Measurements from ENCODE around the gene SGCE.

The SGCE gene

DNA sequence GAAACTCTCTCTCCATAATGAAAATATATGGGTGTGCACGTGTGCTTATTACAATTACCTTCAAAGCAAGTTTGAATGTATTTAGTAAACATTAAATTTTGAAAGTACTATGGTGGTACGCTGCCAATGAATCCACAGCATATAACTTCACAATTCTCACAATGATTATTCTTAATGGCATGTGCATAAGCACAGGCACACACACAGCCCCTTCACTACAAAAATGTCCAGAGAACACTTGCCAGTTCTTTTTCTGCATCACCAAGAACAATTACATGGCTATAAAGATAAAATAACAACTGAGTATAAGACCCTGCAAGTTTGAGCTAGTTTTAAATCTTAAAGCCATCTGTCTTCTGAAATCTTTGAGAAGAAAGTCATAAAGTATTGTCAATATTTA is 22.2 kb downstream of the SGCE start:
- H3K4me3 ChIP-seq (ENCODE audit: low read depth, low read length), result no peak overlapping the region
- no peak for DNase-seq (ENCODE audit: low read depth)

DNA sequence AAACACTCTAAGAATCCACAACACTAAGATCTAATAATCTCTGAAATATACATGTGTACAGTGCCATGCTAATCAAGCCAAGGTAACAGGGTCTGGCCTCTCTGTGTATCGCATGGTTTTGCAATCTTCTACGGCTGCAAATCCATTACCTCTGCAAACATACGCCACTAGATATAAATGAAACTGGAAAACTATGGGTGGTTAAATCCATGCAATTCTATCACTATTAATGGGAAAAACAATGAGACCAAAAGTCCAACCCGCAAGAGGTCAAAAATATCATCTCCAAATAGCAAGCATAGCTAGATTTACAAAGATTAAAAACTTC is 23.0 kb downstream of the SGCE start:
- no peak overlapping the region for H3K4me3 ChIP-seq (ENCODE audit: low read depth, low read length)
- DNase-seq (ENCODE audit: low read depth), result no peak

DNA sequence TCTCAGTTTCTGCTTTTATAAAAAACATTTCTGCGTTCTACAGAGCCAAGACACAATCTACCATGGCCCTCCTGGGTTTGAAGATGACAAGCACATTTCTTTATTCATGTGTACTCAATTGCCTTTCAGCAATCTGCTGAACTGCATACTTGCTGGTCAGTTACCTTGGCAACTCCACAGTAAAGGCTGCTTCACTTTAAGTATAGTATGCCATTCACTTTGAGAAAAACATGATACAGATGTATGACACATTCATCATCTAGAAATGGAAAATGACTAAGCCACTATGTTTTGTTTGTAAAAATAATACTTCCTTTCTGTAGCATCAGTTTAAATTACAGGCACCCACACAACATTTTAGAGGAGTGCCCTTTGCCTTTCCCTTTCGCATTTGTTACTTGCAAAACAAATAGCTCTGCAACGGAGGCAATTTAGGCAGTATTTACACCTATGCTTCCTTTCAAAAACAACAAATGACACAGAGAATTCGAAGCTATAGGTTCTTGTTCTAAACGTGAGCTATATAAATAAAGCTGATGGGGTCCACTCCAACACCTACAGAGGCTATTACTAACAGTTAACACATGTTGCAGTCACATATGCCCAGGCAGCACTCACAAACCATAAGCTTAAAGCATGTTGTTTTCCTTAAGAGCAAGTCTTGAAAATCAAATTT is 23.5 kb downstream of the SGCE start:
- H3K4me3 ChIP-seq (ENCODE audit: low read depth, low read length), result no peak overlapping the region
- peak; percentile 69 for DNase-seq (ENCODE audit: low read depth)

DNA sequence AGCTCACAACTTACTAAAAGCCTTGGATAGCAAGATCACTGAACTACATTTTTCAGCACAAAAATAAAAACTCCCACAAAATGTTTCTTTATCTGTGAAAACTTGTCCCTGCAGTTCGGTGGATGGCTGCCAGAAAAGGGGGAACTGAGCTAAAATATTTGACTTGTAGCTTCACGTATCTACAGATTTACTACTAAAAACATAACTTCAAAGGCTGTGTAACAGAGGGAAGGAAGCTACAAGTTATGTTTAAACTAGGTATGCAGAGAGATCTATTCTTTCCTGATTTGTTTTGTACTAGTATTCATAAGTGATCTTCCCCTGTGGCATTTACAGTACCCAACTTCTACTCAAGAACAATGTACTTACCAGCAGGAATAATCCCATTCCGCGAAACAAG is 25.1 kb downstream of the SGCE start:
- no peak for DNase-seq (ENCODE audit: low read depth)
- no peak overlapping the region for H3K4me3 ChIP-seq (ENCODE audit: low read depth, low read length)

DNA sequence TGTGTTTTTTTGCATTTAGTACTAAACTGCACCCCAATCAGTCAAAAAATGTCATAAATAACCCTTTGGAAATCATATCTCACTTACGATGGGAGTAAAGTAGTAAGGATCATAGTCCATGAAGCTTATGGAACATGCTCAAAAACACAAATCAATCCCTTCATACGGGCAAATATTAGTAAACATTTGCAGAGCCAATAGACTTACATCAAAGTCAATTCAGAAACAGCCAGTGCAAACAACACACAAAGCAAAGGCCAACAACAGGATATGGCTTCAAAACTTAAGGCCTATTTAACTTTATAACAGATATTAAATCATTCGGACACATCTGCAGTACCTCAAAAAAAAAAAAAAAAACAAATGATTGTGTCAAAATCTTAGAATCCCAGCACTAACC is 32.1 kb downstream of the SGCE start:
- H3K4me3 ChIP-seq (ENCODE audit: low read depth, low read length), result no peak overlapping the region
- DNase-seq (ENCODE audit: low read depth), result no peak

DNA sequence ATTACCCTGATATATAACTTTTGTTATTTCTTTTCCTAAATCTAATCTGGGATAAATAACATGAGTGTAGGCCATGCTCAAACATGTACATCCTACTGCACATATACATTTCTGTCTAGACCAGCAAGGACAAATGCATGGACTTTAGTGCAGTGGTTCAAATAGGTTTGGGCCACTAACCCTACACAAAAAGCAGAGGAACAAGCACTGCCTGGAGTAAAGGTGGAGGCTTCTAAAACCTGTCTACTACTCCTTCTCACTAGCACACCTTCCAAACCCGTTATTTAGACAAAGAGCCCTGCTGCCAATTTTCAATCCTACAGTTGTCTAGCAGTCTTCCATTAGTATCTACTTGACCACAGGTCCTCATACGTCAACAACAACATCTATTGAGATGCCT is 34.8 kb downstream of the SGCE start:
- H3K4me3 ChIP-seq (ENCODE audit: low read depth, low read length), result no peak overlapping the region
- no peak for DNase-seq (ENCODE audit: low read depth)

DNA sequence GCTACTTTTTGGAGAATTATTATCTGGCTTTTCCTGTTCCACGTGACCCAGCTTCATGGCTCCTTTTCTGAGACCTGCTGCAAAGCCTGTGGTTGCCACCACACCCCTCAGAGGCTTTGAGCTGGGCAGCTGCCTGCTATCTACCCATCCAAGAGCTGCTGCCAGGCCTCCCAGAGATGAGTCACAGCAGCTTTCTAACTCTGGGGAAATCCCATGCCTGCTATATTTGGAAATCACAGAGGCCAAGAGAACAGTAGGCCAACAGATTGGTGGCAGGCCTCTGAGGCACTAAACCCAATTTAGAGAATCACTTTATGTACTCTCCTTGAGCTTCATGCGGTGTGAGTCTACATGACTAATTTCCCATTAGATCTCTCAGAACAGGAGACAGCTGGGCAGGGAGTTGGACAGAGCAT is 35.2 kb downstream of the SGCE start:
- H3K4me3 ChIP-seq (ENCODE audit: low read depth, low read length), result no peak overlapping the region
- DNase-seq (ENCODE audit: low read depth), result peak; percentile 93

DNA sequence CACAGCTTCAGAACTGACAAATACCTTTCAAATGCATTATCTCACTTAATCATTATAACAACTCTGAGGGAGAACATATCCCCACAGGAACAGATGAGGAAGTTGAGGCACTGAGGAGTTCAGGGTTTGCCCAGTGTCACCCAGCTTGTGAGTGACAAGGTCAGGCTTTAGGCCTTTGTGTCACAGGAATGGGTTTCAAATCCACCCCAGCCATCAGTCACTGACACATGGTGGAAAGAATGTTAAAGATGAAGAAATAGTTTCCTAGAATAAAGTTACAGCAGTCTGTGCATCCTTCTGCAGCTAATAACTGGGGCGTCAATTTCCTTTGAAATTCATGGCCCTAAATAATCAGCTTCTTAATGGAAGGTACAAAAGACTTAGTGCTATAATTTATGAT is 37.8 kb downstream of the SGCE start:
- DNase-seq (ENCODE audit: low read depth), result no peak
- H3K4me3 ChIP-seq (ENCODE audit: low read depth, low read length), result no peak overlapping the region

DNA sequence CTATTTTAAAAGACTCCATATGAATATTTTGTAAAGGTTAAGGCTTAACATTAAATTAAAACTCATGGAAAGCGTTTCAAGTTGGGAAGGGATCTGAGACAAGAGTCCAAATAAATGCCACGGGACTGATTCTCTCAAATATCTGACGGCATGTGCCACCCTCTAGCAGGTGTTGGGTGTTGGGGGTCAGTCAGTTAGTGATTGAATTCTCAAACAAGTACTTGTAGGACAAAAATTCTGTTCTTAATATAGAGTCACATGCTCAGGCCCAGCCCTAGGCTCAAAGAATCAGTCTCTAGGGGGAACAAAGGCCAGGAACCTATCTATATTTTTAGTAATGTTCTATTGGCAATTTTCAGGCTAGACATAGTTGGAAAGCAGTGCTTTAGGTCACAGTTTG is 39.1 kb downstream of the SGCE start:
- H3K4me3 ChIP-seq (ENCODE audit: low read depth, low read length), result no peak overlapping the region
- DNase-seq (ENCODE audit: low read depth), result no peak

DNA sequence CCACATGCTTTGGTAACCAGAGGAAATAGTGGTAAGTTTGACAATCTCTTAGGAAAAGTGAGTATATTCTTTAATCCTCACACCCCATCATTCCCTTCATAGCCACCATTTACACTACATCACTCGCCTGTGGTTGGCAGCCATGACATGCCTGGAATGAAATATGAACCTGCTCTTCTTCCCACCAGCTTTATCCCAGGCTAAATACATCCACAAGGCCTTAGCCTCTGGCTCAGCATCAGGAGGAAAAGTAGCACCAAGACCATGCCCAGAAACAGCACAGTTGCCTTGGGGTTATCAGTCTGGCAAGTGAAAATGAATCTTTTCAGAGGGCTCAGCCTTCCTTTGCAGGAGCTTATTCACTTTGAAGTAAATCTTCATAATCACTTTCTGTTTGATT is 40.3 kb downstream of the SGCE start:
- DNase-seq (ENCODE audit: low read depth), result no peak
- H3K4me3 ChIP-seq (ENCODE audit: low read depth, low read length), result no peak overlapping the region

DNA sequence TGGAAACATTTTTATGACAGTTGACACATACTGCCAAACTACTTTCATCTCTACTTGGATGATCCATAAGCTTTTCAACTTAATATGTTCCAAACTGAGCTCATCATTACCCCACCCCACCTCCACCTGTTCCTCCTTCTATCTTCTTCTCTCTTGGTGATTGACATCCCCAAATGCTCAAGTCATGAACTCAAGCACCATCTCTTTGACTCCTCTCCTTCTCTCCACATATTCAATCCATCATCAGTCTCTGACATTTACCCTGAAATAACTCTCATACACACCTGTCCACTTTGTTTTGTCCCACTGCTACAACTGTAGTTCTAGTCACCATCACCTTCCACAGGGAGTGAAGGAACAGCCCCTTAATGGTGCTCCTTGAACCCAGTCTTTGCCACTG is 43.3 kb downstream of the SGCE start:
- no peak overlapping the region for H3K4me3 ChIP-seq (ENCODE audit: low read depth, low read length)
- no peak for DNase-seq (ENCODE audit: low read depth)

DNA sequence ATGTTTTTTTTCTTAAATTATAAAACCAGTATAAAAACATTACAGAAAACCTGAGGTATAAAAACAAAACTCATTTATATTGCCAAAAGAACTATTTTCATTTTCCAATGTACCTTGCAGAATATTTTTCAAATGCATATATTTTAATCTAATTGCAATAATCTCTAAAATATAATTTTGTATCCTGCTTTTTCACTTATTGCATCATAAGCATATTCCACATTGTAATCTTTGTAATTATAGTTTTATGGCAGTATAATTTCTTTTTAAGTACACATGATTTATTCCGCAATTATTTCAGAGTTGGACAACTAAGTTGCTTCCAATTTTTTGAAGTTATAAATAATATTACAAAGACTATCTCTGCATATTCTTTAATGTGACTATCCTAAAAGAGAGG is 43.7 kb downstream of the SGCE start:
- no peak for DNase-seq (ENCODE audit: low read depth)
- H3K4me3 ChIP-seq (ENCODE audit: low read depth, low read length), result no peak overlapping the region

DNA sequence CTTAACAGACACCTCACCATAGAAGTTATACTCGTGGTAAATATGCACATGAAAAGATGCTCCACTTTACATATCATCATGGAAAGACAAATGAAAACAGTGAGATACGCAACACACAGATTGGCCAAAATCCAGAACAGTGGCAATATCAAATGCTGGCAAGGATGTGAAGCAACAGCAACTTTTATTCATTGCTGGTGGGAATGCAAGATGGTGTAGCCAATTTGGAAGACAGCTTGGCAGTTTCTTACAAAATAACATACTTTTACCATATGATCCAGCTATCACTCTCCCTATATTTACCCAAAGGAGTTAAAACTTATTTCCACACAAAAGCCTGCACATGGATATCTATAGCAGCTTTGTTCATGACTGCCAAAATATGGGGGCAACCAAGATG is 46.4 kb downstream of the SGCE start:
- no peak overlapping the region for H3K4me3 ChIP-seq (ENCODE audit: low read depth, low read length)
- no peak for DNase-seq (ENCODE audit: low read depth)

DNA sequence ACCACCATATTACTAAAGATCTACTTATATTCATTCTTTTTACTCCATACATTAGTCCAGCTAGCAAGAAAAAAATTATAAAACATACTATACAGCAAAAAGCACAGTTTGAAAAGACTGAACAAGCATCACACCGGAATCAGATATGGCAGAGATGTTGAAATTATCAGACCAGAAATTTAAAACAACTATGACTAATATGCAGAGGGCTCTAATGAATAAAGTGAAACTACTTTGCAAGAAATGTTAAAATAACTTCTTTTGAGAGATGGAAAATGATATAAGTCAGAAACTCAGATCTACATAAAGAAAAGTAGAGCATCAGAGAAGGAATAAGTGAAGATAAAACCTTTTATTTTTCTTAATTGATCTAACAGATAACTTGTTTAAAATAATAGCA is 50.9 kb downstream of the SGCE start:
- H3K4me3 ChIP-seq (ENCODE audit: low read depth, low read length), result no peak overlapping the region
- no peak for DNase-seq (ENCODE audit: low read depth)

DNA sequence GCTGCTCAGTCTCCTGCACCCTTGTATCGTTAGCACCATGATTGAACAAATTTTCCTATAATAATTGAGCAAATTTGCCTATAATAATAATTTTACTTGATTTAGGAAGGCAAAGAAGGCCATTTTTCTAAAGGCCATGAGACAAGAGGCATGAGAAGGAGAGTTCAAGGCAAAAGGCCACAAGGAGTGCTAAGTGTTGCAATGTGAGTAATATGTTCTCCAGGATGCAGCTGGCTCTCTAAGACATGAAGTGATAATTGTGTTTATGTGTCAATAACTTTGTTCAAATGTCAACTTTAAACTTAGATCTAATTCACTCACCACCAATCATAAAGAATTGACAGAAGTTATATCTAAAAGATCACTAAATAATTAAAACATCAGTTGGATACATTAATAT is 53.8 kb downstream of the SGCE start:
- no peak for DNase-seq (ENCODE audit: low read depth)
- no peak overlapping the region for H3K4me3 ChIP-seq (ENCODE audit: low read depth, low read length)

DNA sequence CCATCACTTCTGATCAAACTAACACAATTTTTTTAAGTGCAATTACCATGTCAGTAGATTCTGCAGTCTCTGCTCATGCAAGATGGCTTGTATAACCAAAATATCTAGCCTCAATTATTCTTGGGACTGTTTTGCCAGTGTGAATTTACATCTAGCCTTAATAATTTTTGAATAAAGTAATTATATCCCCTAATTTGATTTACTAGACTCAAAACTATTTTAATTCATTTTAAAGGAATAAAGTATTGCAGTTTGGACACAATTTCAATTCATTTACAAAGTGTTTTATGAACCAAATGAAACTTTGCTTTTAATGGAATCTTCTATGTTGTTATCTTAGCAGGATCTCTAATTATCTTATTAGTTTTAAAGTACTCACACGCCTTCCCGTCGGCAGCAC is 55.7 kb downstream of the SGCE start:
- DNase-seq (ENCODE audit: low read depth), result no peak
- H3K4me3 ChIP-seq (ENCODE audit: low read depth, low read length), result no peak overlapping the region

DNA sequence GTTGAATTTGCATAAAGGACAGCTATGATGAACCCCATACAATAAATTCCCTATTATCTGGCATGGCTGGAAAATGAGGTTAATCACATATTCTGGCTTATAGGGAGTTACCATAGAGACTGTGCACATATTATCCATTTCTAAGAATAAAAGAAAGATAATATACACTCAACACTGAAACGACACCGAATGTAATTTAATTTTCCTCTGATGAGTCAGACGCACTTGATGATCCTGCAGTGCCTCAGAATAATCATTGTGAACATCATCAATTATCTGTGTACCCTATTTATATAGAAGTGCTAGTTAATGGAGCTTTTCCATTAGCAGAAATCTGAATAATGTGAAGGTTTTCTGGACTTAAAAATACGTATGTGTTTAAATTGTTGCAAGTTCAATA is 60.2 kb downstream of the SGCE start:
- H3K4me3 ChIP-seq (ENCODE audit: low read depth, low read length), result no peak overlapping the region
- no peak for DNase-seq (ENCODE audit: low read depth)

DNA sequence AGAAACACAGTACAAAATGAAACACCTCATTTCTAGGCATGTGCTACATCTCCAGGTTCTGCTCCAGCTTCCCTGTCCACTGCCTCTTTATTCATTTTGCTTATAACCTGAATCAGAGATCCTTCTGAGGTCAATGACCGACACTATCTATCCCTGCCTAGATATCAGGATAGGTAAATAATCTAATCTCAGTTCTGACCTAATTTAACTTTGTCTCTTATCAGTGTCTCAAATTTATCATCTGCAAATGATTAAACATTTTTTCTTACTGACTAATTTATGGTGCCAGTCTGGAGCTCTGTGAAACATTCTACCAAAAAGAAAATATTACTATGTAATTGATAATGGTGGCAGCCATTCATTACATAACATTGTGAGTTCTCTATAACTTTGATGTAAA is 61.1 kb downstream of the SGCE start:
- DNase-seq (ENCODE audit: low read depth), result no peak
- no peak overlapping the region for H3K4me3 ChIP-seq (ENCODE audit: low read depth, low read length)

DNA sequence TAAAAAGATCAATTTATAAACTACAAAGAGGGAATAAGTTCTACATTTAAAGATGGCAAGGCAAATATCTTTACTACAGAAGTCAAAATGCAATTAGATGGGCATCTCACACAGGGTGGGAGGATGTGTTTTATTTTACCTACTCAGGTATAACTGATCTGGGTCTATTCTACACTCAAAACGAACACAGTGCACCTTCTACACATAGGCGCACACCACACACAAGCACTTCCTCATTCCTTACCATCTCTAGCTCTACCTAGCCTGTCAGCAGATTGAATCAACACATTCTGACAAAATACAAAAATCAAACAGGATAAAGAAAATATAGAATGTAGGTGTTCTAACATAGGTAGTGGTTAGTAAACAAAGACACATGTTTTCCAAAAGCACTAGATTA is 64.8 kb downstream of the SGCE start:
- no peak overlapping the region for H3K4me3 ChIP-seq (ENCODE audit: low read depth, low read length)
- no peak for DNase-seq (ENCODE audit: low read depth)

DNA sequence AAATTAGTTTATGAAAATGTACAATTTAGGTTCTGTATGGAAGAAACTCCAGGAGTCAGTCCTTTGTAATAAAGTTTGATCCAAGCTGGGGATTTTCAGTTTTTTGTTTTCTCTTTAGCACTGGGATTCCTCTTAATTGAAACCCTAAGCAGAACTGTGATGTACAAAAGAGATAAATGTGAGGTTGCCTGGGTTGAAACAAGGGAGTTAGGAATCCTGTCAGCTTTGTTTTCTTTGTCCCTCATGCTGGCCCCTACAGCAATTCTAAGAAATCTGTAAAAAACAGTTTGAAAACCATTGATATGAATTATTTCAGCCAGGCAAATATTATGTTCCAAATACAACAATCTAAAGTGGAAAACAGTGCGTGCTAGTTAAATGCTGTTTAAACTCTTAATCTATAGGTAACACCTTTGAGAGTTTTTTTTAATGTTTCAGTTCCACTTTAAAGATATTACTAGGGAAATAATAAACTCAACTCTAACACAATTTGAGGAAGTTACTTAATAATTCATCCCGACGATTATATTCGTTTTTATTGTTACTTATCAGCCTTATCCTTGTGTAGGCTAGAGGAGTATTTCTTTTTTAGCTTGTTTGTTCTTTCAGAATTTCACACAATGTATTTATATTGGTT is 65.3 kb downstream of the SGCE start:
- DNase-seq (ENCODE audit: low read depth), result no peak
- no peak overlapping the region for H3K4me3 ChIP-seq (ENCODE audit: low read depth, low read length)

DNA sequence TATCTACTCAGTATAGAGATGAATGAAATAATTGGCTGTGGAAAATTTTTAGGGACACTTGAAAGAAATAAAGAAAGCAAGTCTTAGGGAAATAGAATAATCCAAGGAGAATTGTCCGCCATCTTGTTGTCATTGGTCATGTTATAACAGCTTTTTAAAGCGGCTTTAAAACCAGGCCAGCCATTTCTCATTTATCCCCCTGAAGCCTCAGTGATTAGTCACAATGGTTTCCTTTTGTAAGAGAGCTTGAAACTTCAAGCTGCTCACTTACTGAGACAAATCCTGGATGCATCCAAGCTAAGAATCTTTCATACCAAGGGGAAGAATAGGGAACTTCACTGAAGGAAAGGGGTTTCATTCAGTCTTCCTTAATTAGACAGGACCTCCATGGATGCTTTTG is 67.9 kb downstream of the SGCE start:
- no peak overlapping the region for H3K4me3 ChIP-seq (ENCODE audit: low read depth, low read length)
- DNase-seq (ENCODE audit: low read depth), result no peak

DNA sequence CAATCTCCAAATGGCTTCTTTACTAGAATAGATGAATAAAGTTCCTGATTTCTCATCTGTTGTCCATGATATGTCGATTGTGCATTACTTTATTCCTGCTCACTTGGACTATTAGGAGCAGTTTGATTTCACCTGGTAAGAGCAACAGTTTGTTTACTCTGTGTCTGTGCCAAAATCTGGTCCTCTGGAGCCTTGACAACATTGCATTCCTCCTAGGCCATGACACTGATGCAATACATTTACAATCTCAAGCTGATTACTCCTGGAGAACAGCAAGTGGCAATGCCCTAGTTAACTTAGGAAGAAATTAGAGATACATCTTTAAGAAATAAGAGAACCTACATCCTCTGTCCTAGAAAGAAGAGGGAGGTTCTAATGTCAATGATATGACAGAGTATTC is 71.8 kb downstream of the SGCE start:
- DNase-seq (ENCODE audit: low read depth), result no peak
- no peak overlapping the region for H3K4me3 ChIP-seq (ENCODE audit: low read depth, low read length)
